GM12801 (cell line): ENCODE measurements around the gene DISC1.

Experiments used
- TF ChIP-seq, protein P1 (sequence below): IDR thresholded peaks from one replicate; pipeline ENCODE4 v1.5.1; 2011; ENCODE audit warnings: control low read depth; ENCODE audit not compliant: insufficient read length; ENCODE audit errors: extremely low read depth

Gene DISC1

GRCh38 chr1:231590453-231591198, 36.0 kb upstream of the DISC1 start:
- TF ChIP-seq, protein P1, sequence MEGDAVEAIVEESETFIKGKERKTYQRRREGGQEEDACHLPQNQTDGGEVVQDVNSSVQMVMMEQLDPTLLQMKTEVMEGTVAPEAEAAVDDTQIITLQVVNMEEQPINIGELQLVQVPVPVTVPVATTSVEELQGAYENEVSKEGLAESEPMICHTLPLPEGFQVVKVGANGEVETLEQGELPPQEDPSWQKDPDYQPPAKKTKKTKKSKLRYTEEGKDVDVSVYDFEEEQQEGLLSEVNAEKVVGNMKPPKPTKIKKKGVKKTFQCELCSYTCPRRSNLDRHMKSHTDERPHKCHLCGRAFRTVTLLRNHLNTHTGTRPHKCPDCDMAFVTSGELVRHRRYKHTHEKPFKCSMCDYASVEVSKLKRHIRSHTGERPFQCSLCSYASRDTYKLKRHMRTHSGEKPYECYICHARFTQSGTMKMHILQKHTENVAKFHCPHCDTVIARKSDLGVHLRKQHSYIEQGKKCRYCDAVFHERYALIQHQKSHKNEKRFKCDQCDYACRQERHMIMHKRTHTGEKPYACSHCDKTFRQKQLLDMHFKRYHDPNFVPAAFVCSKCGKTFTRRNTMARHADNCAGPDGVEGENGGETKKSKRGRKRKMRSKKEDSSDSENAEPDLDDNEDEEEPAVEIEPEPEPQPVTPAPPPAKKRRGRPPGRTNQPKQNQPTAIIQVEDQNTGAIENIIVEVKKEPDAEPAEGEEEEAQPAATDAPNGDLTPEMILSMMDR, result no peak

DNA sequence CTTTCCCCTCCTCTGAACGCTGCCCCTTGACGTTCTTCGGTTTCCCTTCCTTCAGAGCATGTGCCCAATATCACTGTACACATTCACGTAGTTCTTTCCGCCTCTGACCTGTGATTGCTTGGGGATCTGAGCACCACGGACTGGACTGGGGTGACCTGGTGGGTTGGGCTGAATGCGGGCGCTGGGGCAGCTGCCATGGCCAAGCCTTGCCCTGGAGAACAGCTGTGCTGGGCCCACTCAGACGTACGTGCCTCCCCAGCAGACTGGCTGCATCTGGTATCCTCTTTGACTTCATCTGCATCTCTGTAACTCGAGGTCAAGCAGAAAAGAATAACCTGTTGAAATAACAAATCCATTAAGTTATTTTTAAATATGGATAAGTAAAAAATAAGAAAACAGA, 35.1 kb upstream of the DISC1 start:
- TF ChIP-seq, protein P1, result no peak

- TF ChIP-seq, protein P1, result no peak
Observed at GRCh38 chr1:231592809-231593208, 33.8 kb upstream of the DISC1 start.

DNA sequence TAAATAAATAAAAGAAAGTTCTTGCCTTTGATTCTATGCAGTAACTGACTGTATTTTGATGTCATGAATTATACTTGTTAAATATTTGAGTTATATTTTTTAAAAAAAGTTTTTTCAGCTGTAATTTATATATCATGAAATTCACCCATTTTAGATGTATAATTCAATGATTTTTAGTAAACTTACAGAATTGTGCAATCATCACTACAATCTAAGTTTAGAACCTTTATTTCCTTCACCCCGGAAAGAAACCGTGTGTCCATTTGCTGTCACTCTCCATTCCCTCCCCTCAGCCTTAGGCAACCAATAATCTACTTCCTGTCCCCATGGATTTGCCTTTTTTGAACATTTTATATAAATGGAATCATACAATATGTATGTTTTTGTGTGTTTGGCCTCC, 32.5 kb upstream of the DISC1 start:
- TF ChIP-seq, protein P1, result no peak

DNA sequence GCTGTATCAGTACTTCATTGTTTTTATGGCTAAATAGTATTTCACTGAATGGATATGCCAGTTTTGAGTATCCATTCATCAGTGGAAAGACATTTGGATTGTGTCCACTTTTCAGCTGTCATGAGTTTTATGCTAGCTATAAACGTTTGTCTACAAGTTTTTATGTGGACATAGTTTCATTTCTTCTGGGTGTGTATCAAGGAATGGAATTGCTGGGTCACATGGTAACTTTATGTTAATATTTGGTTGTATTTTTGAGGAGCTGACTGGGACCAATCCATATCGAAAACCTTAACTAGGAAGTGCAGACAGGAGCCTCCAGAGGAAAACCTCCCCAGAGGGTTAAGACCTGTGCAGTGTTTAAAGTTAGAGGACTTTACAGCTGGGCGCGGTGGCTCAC, 31.8 kb upstream of the DISC1 start:
- TF ChIP-seq, protein P1, result no peak

- TF ChIP-seq, protein P1, result no peak
Observed at GRCh38 chr1:231596337-231596791, 30.2 kb upstream of the DISC1 start.

DNA sequence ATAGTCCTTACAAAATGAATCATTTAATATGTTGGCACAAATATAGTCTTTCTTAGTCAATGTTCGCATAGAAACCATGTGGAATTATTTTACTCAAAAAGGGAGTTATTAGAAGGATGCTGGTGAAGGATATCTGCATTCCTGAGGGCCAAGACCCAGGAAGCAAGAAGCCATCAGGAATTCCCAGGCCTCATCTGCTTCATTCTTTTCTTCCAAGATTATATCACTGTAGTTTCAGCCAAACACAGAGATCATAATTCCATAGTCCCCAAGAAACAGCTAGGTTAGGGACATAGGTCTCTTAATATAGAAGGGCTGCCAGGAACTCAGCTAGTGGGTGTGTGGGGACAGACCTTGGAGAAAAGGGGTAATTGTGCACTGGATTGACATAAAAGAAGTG, 28.6 kb upstream of the DISC1 start:
- TF ChIP-seq, protein P1, result no peak
